Measurements from ENCODE around the gene HES7.

The HES7 gene

DNA sequence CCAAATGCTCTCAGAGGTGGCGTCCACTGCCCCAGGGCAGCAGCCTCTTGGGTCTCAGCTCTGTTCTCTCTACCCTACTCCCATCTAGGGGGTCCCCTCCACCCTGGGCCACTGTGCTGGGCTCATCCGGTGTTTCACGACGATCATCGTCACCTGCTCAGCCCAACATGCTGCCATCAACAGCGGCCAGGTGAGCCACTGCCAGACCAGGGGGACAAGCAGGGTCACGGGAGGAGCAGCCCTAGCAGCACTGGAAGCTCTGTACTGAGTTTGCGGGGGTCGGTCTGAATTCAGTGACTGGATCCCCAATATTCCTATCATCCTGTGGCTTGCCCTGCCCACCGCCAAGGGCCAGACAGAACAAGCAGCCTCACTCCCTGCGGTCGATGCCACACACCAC lies 52.4 kb downstream of the HES7 start:
- DNase-seq: no peak
